Measurements from ENCODE around the gene TUBGCP2.
"Not testable (repeated sequence)": the region's sequence is repeated elsewhere in the genome, so short reads cannot be mapped to it uniquely, and the experiment has no call there.

The TUBGCP2 gene

GRCh38 chr10:133322064-133322709 is 13.5 kb upstream of the TUBGCP2 start:
- not testable (repeated sequence) for DNase-seq

GRCh38 chr10:133320852-133321422 is 12.3 kb upstream of the TUBGCP2 start:
- DNase-seq: not testable (repeated sequence)

- DNase-seq: no peak
Observed at GRCh38 chr10:133318494-133319127, 9.9 kb upstream of the TUBGCP2 start.

GRCh38 chr10:133316732-133317131 is 8.1 kb upstream of the TUBGCP2 start:
- DNase-seq: no peak

GRCh38 chr10:133316266-133316665 is 7.6 kb upstream of the TUBGCP2 start:
- DNase-seq: no peak

- DNase-seq: no peak
Observed at GRCh38 chr10:133315847-133316246, 7.2 kb upstream of the TUBGCP2 start.

GRCh38 chr10:133314911-133315310 is 6.2 kb upstream of the TUBGCP2 start:
- no peak for DNase-seq

GRCh38 chr10:133313192-133313591 is 4.5 kb upstream of the TUBGCP2 start:
- no peak for DNase-seq

- no peak for DNase-seq
Observed at GRCh38 chr10:133312769-133313145, 4.1 kb upstream of the TUBGCP2 start.

- DNase-seq: no peak
Observed at GRCh38 chr10:133312016-133312768, 3.5 kb upstream of the TUBGCP2 start.

- DNase-seq: no peak
Observed at GRCh38 chr10:133311570-133311969, 2.9 kb upstream of the TUBGCP2 start.

GRCh38 chr10:133310789-133311188 is 2.1 kb upstream of the TUBGCP2 start:
- no peak for DNase-seq

GRCh38 chr10:133310399-133310755 is 1.7 kb upstream of the TUBGCP2 start:
- DNase-seq: no peak

GRCh38 chr10:133309720-133310398 is 1.2 kb upstream of the TUBGCP2 start:
- peak; percentile 23 for DNase-seq

GRCh38 chr10:133309100-133309719 is 538 bp upstream of the TUBGCP2 start:
- peak; percentile 50 for DNase-seq

GRCh38 chr10:133307776-133308420 is 774 bp downstream of the TUBGCP2 start:
- DNase-seq: peak; percentile 2

- no peak for DNase-seq
Observed at GRCh38 chr10:133306941-133307379, 1.7 kb downstream of the TUBGCP2 start.

GRCh38 chr10:133306097-133306476 is 2.6 kb downstream of the TUBGCP2 start:
- DNase-seq: no peak

GRCh38 chr10:133303206-133303605 is 5.5 kb downstream of the TUBGCP2 start:
- no peak for DNase-seq

GRCh38 chr10:133302230-133302629 is 6.4 kb downstream of the TUBGCP2 start:
- DNase-seq: no peak

- DNase-seq: no peak
Observed at GRCh38 chr10:133299738-133300137, 8.9 kb downstream of the TUBGCP2 start.

- DNase-seq: no peak
Observed at GRCh38 chr10:133299224-133299623, 9.4 kb downstream of the TUBGCP2 start.

All from NCI-H2081 treated with DMSO at 0.1 percent for 48 hours (cell line).